ENCODE data around the gene LECT2.

Gene LECT2

GRCh38 chr5:135966165-135966564, 11.4 kb upstream of the LECT2 start:
- no peak for DNase-seq (ENCODE audit: low read depth, low spot score)
- H3K27ac ChIP-seq (ENCODE audit: low read length), result no peak overlapping the region
- H3K4me3 ChIP-seq (ENCODE audit: low read length), result no peak overlapping the region
- no peaks in the 10 kb centered on the region for H3K4me1 ChIP-seq (ENCODE audit: control insufficient read depth, insufficient read depth, low read length)
- H3K27me3 ChIP-seq (ENCODE audit: control insufficient read depth, insufficient read depth, low read length), result no peaks in the 10 kb centered on the region
- WGBS (ENCODE audit: insufficient coverage, insufficient read length), result no CpG with 5 or more reads among the region's 4 CpGs
- H3K36me3 ChIP-seq (ENCODE audit: control insufficient read depth, insufficient read depth, low read length), result no peaks in the 10 kb centered on the region
- no peaks in the 10 kb centered on the region for H3K9me3 ChIP-seq (ENCODE audit: control insufficient read depth, insufficient read depth, low read length)

- no CpG with 5 or more reads among the region's 3 CpGs for WGBS (ENCODE audit: insufficient coverage, insufficient read length)
- Histone ChIP-seq H3K4me3 (ENCODE audit: low read length) (no peak overlapping the region), H3K27ac (ENCODE audit: low read length) (no peak overlapping the region), H3K27me3 (ENCODE audit: control insufficient read depth, insufficient read depth, low read length) (no peaks in the 10 kb centered on the region), H3K4me1 (ENCODE audit: control insufficient read depth, insufficient read depth, low read length) (no peaks in the 10 kb centered on the region), H3K9me3 (ENCODE audit: control insufficient read depth, insufficient read depth, low read length) (no peaks in the 10 kb centered on the region), H3K36me3 (ENCODE audit: control insufficient read depth, insufficient read depth, low read length) (no peaks in the 10 kb centered on the region)
- DNase-seq (ENCODE audit: low read depth, low spot score), result no peak
Observed at GRCh38 chr5:135965504-135965903, 10.7 kb upstream of the LECT2 start.

GRCh38 chr5:135964670-135965320, 10.0 kb upstream of the LECT2 start:
- WGBS (ENCODE audit: insufficient coverage, insufficient read length), result no CpG with 5 or more reads among the region's 1 CpG
- DNase-seq (ENCODE audit: low read depth, low spot score), result no peak
- no peaks in the 10 kb centered on the region for H3K27me3 ChIP-seq (ENCODE audit: control insufficient read depth, insufficient read depth, low read length)
- no peak overlapping the region for H3K4me3 ChIP-seq (ENCODE audit: low read length)
- H3K9me3 ChIP-seq (ENCODE audit: control insufficient read depth, insufficient read depth, low read length), result no peaks in the 10 kb centered on the region
- H3K36me3 ChIP-seq (ENCODE audit: control insufficient read depth, insufficient read depth, low read length), result no peaks in the 10 kb centered on the region
- H3K4me1 ChIP-seq (ENCODE audit: control insufficient read depth, insufficient read depth, low read length), result no peaks in the 10 kb centered on the region
- no peak overlapping the region for H3K27ac ChIP-seq (ENCODE audit: low read length)

GRCh38 chr5:135955525-135955924, 742 bp upstream of the LECT2 start:
- Histone ChIP-seq H3K9me3 (ENCODE audit: control insufficient read depth, insufficient read depth, low read length) (no peaks in the 10 kb centered on the region), H3K4me3 (ENCODE audit: low read length) (no peak overlapping the region), H3K36me3 (ENCODE audit: control insufficient read depth, insufficient read depth, low read length) (no peaks in the 10 kb centered on the region), H3K27me3 (ENCODE audit: control insufficient read depth, insufficient read depth, low read length) (no peaks in the 10 kb centered on the region), H3K27ac (ENCODE audit: low read length) (no peak overlapping the region), H3K4me1 (ENCODE audit: control insufficient read depth, insufficient read depth, low read length) (no peaks in the 10 kb centered on the region)
- no peak for DNase-seq (ENCODE audit: low read depth, low spot score)
- no CpG with 5 or more reads among the region's 4 CpGs for WGBS (ENCODE audit: insufficient coverage, insufficient read length)

GRCh38 chr5:135953850-135954249, 933 bp downstream of the LECT2 start:
- Histone ChIP-seq H3K27ac (ENCODE audit: low read length) (no peak overlapping the region), H3K27me3 (ENCODE audit: control insufficient read depth, insufficient read depth, low read length) (no peaks in the 10 kb centered on the region), H3K36me3 (ENCODE audit: control insufficient read depth, insufficient read depth, low read length) (no peaks in the 10 kb centered on the region), H3K4me1 (ENCODE audit: control insufficient read depth, insufficient read depth, low read length) (no peaks in the 10 kb centered on the region), H3K4me3 (ENCODE audit: low read length) (no peak overlapping the region), H3K9me3 (ENCODE audit: control insufficient read depth, insufficient read depth, low read length) (no peaks in the 10 kb centered on the region)
- no peak for DNase-seq (ENCODE audit: low read depth, low spot score)
- WGBS (ENCODE audit: insufficient coverage, insufficient read length), result no CpG with 5 or more reads among the region's 2 CpGs

GRCh38 chr5:135952683-135953082, 2.1 kb downstream of the LECT2 start:
- no peaks in the 10 kb centered on the region for H3K27me3 ChIP-seq (ENCODE audit: control insufficient read depth, insufficient read depth, low read length)
- no peaks in the 10 kb centered on the region for H3K9me3 ChIP-seq (ENCODE audit: control insufficient read depth, insufficient read depth, low read length)
- H3K4me1 ChIP-seq (ENCODE audit: control insufficient read depth, insufficient read depth, low read length), result no peaks in the 10 kb centered on the region
- DNase-seq (ENCODE audit: low read depth, low spot score), result no peak
- WGBS (ENCODE audit: insufficient coverage, insufficient read length), result no CpG with 5 or more reads among the region's 4 CpGs
- no peaks in the 10 kb centered on the region for H3K36me3 ChIP-seq (ENCODE audit: control insufficient read depth, insufficient read depth, low read length)
- H3K4me3 ChIP-seq (ENCODE audit: low read length), result no peak overlapping the region
- no peak overlapping the region for H3K27ac ChIP-seq (ENCODE audit: low read length)

- Histone ChIP-seq H3K4me1 (ENCODE audit: control insufficient read depth, insufficient read depth, low read length) (no peaks in the 10 kb centered on the region), H3K4me3 (ENCODE audit: low read length) (no peak overlapping the region), H3K27me3 (ENCODE audit: control insufficient read depth, insufficient read depth, low read length) (no peaks in the 10 kb centered on the region), H3K36me3 (ENCODE audit: control insufficient read depth, insufficient read depth, low read length) (no peaks in the 10 kb centered on the region), H3K9me3 (ENCODE audit: control insufficient read depth, insufficient read depth, low read length) (no peaks in the 10 kb centered on the region), H3K27ac (ENCODE audit: low read length) (no peak overlapping the region)
- no CpG with 5 or more reads among the region's 6 CpGs for WGBS (ENCODE audit: insufficient coverage, insufficient read length)
- no peak for DNase-seq (ENCODE audit: low read depth, low spot score)
Observed at GRCh38 chr5:135951807-135952206, 3.0 kb downstream of the LECT2 start.

- no peak for DNase-seq (ENCODE audit: low read depth, low spot score)
Observed at GRCh38 chr5:135951257-135951656, 3.5 kb downstream of the LECT2 start.

GRCh38 chr5:135950611-135951010, 4.2 kb downstream of the LECT2 start:
- DNase-seq (ENCODE audit: low read depth, low spot score), result no peak
- no peaks in the 10 kb centered on the region for H3K36me3 ChIP-seq (ENCODE audit: control insufficient read depth, insufficient read depth, low read length)
- no peaks in the 10 kb centered on the region for H3K9me3 ChIP-seq (ENCODE audit: control insufficient read depth, insufficient read depth, low read length)
- H3K4me1 ChIP-seq (ENCODE audit: control insufficient read depth, insufficient read depth, low read length), result no peaks in the 10 kb centered on the region
- H3K27me3 ChIP-seq (ENCODE audit: control insufficient read depth, insufficient read depth, low read length), result no peaks in the 10 kb centered on the region
- no CpG with 5 or more reads among the region's 3 CpGs for WGBS (ENCODE audit: insufficient coverage, insufficient read length)
- H3K4me3 ChIP-seq (ENCODE audit: low read length), result no peak overlapping the region
- no peak overlapping the region for H3K27ac ChIP-seq (ENCODE audit: low read length)

More at GRCh38 chr5:135951257-135951656, 3.5 kb downstream of the LECT2 start:
- no peaks in the 10 kb centered on the region for H3K4me1 ChIP-seq (ENCODE audit: control insufficient read depth, insufficient read depth, low read length)
- no peaks in the 10 kb centered on the region for H3K27me3 ChIP-seq (ENCODE audit: control insufficient read depth, insufficient read depth, low read length)
- no peak overlapping the region for H3K4me3 ChIP-seq (ENCODE audit: low read length)
- no peaks in the 10 kb centered on the region for H3K36me3 ChIP-seq (ENCODE audit: control insufficient read depth, insufficient read depth, low read length)
- no peak overlapping the region for H3K27ac ChIP-seq (ENCODE audit: low read length)
- WGBS (ENCODE audit: insufficient coverage, insufficient read length), result no CpG with 5 or more reads among the region's 4 CpGs
- H3K9me3 ChIP-seq (ENCODE audit: control insufficient read depth, insufficient read depth, low read length), result no peaks in the 10 kb centered on the region

- Histone ChIP-seq H3K4me1 (ENCODE audit: control insufficient read depth, insufficient read depth, low read length) (no peaks in the 10 kb centered on the region), H3K9me3 (ENCODE audit: control insufficient read depth, insufficient read depth, low read length) (no peaks in the 10 kb centered on the region), H3K4me3 (ENCODE audit: low read length) (no peak overlapping the region), H3K27me3 (ENCODE audit: control insufficient read depth, insufficient read depth, low read length) (no peaks in the 10 kb centered on the region), H3K36me3 (ENCODE audit: control insufficient read depth, insufficient read depth, low read length) (no peaks in the 10 kb centered on the region), H3K27ac (ENCODE audit: low read length) (no peak overlapping the region)
- DNase-seq (ENCODE audit: low read depth, low spot score), result no peak
- no CpG with 5 or more reads among the region's 3 CpGs for WGBS (ENCODE audit: insufficient coverage, insufficient read length)
Observed at GRCh38 chr5:135944967-135945560, 9.7 kb downstream of the LECT2 start.

GRCh38 chr5:135944564-135944963, 10.2 kb downstream of the LECT2 start:
- Histone ChIP-seq H3K36me3 (ENCODE audit: control insufficient read depth, insufficient read depth, low read length) (no peaks in the 10 kb centered on the region), H3K27ac (ENCODE audit: low read length) (no peak overlapping the region), H3K4me1 (ENCODE audit: control insufficient read depth, insufficient read depth, low read length) (no peaks in the 10 kb centered on the region), H3K4me3 (ENCODE audit: low read length) (no peak overlapping the region), H3K27me3 (ENCODE audit: control insufficient read depth, insufficient read depth, low read length) (no peaks in the 10 kb centered on the region), H3K9me3 (ENCODE audit: control insufficient read depth, insufficient read depth, low read length) (no peaks in the 10 kb centered on the region)
- no peak for DNase-seq (ENCODE audit: low read depth, low spot score)
